OCI-LY1 (cell line): ENCODE measurements around the gene ZNF598.

Source experiments
- EZH2 ChIP-seq: fragments of 200-600 bp; sonication (generic), shearing (Covaris generic); IDR thresholded peaks from 2 replicates; pipeline ENCODE4 v1.8.0; 2017; ENCODE audit warnings: borderline replicate concordance, mixed run types, mild to moderate bottlenecking, antibody characterized with exemption, low read length, moderate library complexity, mixed read lengths
- TF ChIP-seq, protein P1 (sequence below): fragments of 200-600 bp; sonication (generic), shearing (Covaris generic); IDR thresholded peaks from 2 replicates; pipeline ENCODE4 v1.5.1; 2017; ENCODE audit warnings: mild to moderate bottlenecking, antibody characterized with exemption, low read length, moderate library complexity, mixed read lengths

DNA sequence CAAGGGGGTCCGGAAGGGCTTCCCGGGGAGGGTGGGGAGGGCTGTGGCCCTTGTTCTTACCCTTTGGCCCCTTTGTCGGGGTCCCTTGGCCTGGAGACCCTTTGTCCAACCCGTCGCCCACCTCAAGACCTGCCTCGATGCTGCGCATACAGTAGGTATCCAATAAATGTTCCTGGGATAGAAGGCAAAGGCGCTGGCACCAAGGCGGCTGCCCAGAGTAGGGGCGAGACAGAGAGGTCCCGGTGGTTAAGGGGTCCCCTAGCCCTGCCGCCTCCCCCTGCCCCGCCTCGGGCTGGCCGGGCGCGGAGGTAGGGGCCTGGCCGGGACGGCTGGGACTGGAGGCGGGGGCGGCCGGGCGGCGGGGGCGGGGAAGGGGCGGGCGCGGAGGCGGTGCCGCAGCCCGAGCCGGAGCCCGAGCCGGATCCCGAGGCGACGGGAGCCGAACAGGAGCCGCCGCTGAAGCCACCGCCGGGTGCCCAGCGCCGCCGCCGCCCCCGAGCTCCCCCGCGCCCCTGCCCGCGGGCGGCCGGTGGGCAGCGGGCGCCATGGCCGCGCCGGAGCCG is 16.9 kb upstream of the ZNF598 start, which contains the start of gene NHERF2:
- TF ChIP-seq, protein P1, sequence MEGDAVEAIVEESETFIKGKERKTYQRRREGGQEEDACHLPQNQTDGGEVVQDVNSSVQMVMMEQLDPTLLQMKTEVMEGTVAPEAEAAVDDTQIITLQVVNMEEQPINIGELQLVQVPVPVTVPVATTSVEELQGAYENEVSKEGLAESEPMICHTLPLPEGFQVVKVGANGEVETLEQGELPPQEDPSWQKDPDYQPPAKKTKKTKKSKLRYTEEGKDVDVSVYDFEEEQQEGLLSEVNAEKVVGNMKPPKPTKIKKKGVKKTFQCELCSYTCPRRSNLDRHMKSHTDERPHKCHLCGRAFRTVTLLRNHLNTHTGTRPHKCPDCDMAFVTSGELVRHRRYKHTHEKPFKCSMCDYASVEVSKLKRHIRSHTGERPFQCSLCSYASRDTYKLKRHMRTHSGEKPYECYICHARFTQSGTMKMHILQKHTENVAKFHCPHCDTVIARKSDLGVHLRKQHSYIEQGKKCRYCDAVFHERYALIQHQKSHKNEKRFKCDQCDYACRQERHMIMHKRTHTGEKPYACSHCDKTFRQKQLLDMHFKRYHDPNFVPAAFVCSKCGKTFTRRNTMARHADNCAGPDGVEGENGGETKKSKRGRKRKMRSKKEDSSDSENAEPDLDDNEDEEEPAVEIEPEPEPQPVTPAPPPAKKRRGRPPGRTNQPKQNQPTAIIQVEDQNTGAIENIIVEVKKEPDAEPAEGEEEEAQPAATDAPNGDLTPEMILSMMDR, result no peak
- no peak for TF ChIP-seq EZH2
